ENCODE data around the gene ADARB1. TPM values are rescaled to one million over a fixed set of nuclear protein-coding genes. Genes with fewer than 3 reads are reported as not detected.

ADARB1 gene
- total RNA-seq, 1 experiment from 2014 or later: 14.6 TPM

- ATAC-seq (no peak), DNase-seq (ENCODE audit: low spot score) (no peak)
- Mint-ChIP-seq H3K27ac (0 out of 2 replicates have a peak overlapping the region, but pooled peaks have one; percentile 25), H3K4me1 (no peaks in the 10 kb centered on the region), H3K4me3 (no peak overlapping the region), H3K36me3 (peaks cover 37% of the 10 kb centered on the region), H3K9me3 (no peaks in the 10 kb centered on the region; the same call in 1 of the 2 replicates), H3K27me3 (ENCODE audit: low read depth) (no peaks in the 10 kb centered on the region)
- ChIA-PET CTCF (no interaction called here), POLR2A (no interaction called here)
- TF ChIP-seq CREB1 (CRISPR knock-in tag; IDR thresholded peaks at IDR 0.05) (no peak), ZNF263 (CRISPR knock-in tag; IDR thresholded peaks at IDR 0.05; ENCODE audit: low read depth) (no peak), NFYB (CRISPR knock-in tag; conservative IDR thresholded peaks at IDR 0.05; ENCODE audit: low read depth) (no peak), CDX4 (CRISPR knock-in tag; IDR thresholded peaks at IDR 0.05; ENCODE audit: borderline replicate concordance) (no peak), JUN (CRISPR knock-in tag; IDR thresholded peaks at IDR 0.05) (no peak), ZNF219 (CRISPR knock-in tag; IDR thresholded peaks at IDR 0.05; ENCODE audit: borderline replicate concordance) (no peak), ZNF396 (CRISPR knock-in tag; IDR thresholded peaks at IDR 0.05; ENCODE audit: borderline replicate concordance) (no peak), FOXJ3 (CRISPR knock-in tag; IDR thresholded peaks at IDR 0.05; ENCODE audit: borderline replicate concordance) (no peak), USF2 (CRISPR knock-in tag; IDR thresholded peaks at IDR 0.05) (no peak), TP53 (CRISPR knock-in tag; IDR thresholded peaks at IDR 0.05) (no peak), E2F5 (CRISPR knock-in tag; IDR thresholded peaks at IDR 0.05) (no peak), ATF2 (CRISPR knock-in tag; IDR thresholded peaks at IDR 0.05; ENCODE audit: borderline replicate concordance, low read depth) (no peak)
- TF ChIP-seq, protein P1, sequence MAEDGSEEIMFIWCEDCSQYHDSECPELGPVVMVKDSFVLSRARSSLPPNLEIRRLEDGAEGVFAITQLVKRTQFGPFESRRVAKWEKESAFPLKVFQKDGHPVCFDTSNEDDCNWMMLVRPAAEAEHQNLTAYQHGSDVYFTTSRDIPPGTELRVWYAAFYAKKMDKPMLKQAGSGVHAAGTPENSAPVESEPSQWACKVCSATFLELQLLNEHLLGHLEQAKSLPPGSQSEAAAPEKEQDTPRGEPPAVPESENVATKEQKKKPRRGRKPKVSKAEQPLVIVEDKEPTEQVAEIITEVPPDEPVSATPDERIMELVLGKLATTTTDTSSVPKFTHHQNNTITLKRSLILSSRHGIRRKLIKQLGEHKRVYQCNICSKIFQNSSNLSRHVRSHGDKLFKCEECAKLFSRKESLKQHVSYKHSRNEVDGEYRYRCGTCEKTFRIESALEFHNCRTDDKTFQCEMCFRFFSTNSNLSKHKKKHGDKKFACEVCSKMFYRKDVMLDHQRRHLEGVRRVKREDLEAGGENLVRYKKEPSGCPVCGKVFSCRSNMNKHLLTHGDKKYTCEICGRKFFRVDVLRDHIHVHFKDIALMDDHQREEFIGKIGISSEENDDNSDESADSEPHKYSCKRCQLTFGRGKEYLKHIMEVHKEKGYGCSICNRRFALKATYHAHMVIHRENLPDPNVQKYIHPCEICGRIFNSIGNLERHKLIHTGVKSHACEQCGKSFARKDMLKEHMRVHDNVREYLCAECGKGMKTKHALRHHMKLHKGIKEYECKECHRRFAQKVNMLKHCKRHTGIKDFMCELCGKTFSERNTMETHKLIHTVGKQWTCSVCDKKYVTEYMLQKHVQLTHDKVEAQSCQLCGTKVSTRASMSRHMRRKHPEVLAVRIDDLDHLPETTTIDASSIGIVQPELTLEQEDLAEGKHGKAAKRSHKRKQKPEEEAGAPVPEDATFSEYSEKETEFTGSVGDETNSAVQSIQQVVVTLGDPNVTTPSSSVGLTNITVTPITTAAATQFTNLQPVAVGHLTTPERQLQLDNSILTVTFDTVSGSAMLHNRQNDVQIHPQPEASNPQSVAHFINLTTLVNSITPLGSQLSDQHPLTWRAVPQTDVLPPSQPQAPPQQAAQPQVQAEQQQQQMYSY (CRISPR knock-in tag; IDR thresholded peaks at IDR 0.05): no peak
- TF ChIP-seq, protein P2, sequence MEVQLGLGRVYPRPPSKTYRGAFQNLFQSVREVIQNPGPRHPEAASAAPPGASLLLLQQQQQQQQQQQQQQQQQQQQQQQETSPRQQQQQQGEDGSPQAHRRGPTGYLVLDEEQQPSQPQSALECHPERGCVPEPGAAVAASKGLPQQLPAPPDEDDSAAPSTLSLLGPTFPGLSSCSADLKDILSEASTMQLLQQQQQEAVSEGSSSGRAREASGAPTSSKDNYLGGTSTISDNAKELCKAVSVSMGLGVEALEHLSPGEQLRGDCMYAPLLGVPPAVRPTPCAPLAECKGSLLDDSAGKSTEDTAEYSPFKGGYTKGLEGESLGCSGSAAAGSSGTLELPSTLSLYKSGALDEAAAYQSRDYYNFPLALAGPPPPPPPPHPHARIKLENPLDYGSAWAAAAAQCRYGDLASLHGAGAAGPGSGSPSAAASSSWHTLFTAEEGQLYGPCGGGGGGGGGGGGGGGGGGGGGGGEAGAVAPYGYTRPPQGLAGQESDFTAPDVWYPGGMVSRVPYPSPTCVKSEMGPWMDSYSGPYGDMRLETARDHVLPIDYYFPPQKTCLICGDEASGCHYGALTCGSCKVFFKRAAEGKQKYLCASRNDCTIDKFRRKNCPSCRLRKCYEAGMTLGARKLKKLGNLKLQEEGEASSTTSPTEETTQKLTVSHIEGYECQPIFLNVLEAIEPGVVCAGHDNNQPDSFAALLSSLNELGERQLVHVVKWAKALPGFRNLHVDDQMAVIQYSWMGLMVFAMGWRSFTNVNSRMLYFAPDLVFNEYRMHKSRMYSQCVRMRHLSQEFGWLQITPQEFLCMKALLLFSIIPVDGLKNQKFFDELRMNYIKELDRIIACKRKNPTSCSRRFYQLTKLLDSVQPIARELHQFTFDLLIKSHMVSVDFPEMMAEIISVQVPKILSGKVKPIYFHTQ (CRISPR knock-in tag; IDR thresholded peaks at IDR 0.05): no peak
- TF ChIP-seq, protein P3, sequence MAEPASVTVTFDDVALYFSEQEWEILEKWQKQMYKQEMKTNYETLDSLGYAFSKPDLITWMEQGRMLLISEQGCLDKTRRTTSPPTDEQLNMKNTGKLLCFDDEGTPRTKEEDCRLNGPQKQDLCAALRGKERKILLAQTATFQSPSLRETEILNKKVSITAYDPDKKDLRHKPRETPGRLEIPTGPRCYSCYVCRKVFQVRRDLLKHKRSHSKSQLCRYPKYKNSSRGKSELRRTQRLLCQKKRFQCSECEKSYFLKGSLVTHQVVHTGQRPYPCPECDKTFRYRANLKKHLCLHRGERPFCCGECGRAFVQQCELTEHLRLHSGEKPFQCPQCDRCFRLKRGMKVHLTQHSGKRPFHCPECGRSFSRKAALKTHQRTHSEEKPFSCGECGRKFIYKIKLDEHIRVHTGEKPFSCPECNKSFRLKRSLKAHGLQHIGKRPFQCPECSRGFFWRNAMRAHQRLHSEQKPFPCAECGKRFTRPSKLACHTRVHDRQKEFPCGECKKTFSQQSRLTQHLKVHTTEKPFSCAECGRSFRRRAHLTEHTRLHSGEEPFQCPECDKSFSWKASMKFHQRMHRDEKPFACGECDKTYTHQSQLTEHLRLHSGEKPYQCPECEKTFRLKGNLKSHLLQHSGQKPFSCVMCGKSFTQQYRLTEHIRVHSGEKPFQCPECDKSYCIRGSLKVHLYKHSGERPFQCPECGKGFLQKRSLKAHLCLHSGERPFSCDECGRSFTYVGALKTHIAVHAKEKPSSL (CRISPR knock-in tag; conservative IDR thresholded peaks at IDR 0.05): no peak
These were observed 191.5 kb downstream of the ADARB1 start for GRCh38 chr21:45265721-45266517.

All from WTC11 (cell line).